GM12892 (cell line): ENCODE data around the gene ELL.

Source experiments
- POLR2A ChIP-seq: IDR thresholded peaks from 2 replicates; pipeline ENCODE4 v1.6.1; 2011; ENCODE audit warnings: low read depth, low read length, control low read depth
- POLR2AphosphoS5 ChIP-seq: IDR thresholded peaks from 2 replicates; pipeline ENCODE4 v1.6.1; 2011; ENCODE audit warnings: low read depth, low read length, control low read depth
- TAF1 ChIP-seq: IDR thresholded peaks from 2 replicates; pipeline ENCODE4 v1.6.1; 2011; ENCODE audit warnings: low read depth, mild to moderate bottlenecking, control low read depth, low read length, borderline replicate concordance

DNA sequence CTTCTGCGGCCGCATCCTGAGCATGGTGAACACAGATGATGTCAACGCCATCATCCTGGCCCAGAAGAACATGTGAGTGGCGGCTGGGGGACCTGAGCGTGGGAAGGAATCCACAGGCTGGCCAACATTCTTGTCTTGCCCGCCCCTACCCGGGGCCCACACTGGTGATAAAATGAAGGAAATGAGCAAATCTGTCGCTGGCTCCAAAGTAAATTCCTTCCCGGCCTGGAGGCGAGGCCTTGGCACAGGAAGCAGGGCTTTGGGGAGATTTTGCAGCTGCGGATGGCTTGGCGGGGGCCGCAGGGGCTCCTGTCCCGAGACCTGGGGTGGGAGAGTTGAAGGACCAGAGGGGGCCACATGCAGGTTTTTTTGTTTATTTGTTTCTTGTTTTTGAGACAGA lies 40.2 kb upstream of the ELL start:
- TF ChIP-seq POLR2A: no peak
- no peak for TF ChIP-seq POLR2AphosphoS5
- TF ChIP-seq TAF1: no peak
